ENCODE data around the gene C5orf63. TPM values are rescaled to one million over a fixed set of nuclear protein-coding genes. Genes with fewer than 3 reads are reported as not detected.

The C5orf63 gene
- total RNA-seq, 1 donor from 2014 or later = 22.5 TPM

- no peak for DNase-seq
- intact Hi-C loops (cut with micrococcal nuclease) = no loop called here
- Mint-ChIP-seq H3K27ac (no peak overlapping the region), H3K9me3 (no peaks in the 10 kb centered on the region), H3K4me1 (peaks cover 13% of the 10 kb centered on the region), H3K4me3 (no peak overlapping the region), H3K36me3 (ENCODE audit: low read depth) (peaks cover 4% of the 10 kb centered on the region), H3K27me3 (no peaks in the 10 kb centered on the region)
- ChIA-PET CTCF (no interaction called here), POLR2A (no interaction called here)
- no peak for TF ChIP-seq CTCF (IDR thresholded peaks at IDR 0.05)
- ATAC-seq (ENCODE audit: low read depth) = no peak
Observed at GRCh38 chr5:127076315-127077129, 3.2 kb upstream of the C5orf63 start.

- no peaks in the 10 kb centered on the region for H3K9me3 Mint-ChIP-seq
- ATAC-seq (ENCODE audit: low read depth) (no peak), DNase-seq (no peak)
- intact Hi-C loops (cut with micrococcal nuclease) = loop anchor here (5.0 kb wide), 1 partner anchor 102 kb away; no protein-coding TSS in a partner anchor
- H3K27ac Mint-ChIP-seq = no peak overlapping the region
- peaks cover 9% of the 10 kb centered on the region for H3K4me1 Mint-ChIP-seq
- ChIA-PET CTCF (interaction anchor here (0.6 kb wide), 1 partner anchor 420 kb away, joined by 4 read pairs; no protein-coding TSS in a partner anchor), POLR2A (interaction anchor here (0.9 to 3.4 kb wide), 2 partner anchors 44 to 237 kb away, joined by 3 to 47 read pairs; partner anchors contain the start of gene MARCHF3)
- H3K36me3 Mint-ChIP-seq (ENCODE audit: low read depth) = peaks cover 17% of the 10 kb centered on the region
- TF ChIP-seq CTCF (IDR thresholded peaks at IDR 0.05) = no peak
- H3K4me3 Mint-ChIP-seq = no peak overlapping the region
- H3K27me3 Mint-ChIP-seq = no peaks in the 10 kb centered on the region
Observed at GRCh38 chr5:127074466-127074865, 1.2 kb upstream of the C5orf63 start.

GRCh38 chr5:127070243-127070642, 3.1 kb downstream of the C5orf63 start:
- H3K4me3 Mint-ChIP-seq = no peak overlapping the region
- H3K27me3 Mint-ChIP-seq = no peaks in the 10 kb centered on the region
- H3K9me3 Mint-ChIP-seq = no peaks in the 10 kb centered on the region
- H3K4me1 Mint-ChIP-seq = peaks cover 9% of the 10 kb centered on the region
- ChIA-PET CTCF (no interaction called here), POLR2A (no interaction called here)
- DNase-seq = no peak
- no peak for TF ChIP-seq CTCF (IDR thresholded peaks at IDR 0.05)
- peaks cover 32% of the 10 kb centered on the region for H3K36me3 Mint-ChIP-seq (ENCODE audit: low read depth)
- no peak for ATAC-seq (ENCODE audit: low read depth)
- no peak overlapping the region for H3K27ac Mint-ChIP-seq
- intact Hi-C loops (cut with micrococcal nuclease) = loop anchor here (5.0 kb wide), 1 partner anchor 98 kb away; no protein-coding TSS in a partner anchor

GRCh38 chr5:127068493-127069214, 4.6 kb downstream of the C5orf63 start:
- H3K36me3 Mint-ChIP-seq (ENCODE audit: low read depth) = peaks cover 32% of the 10 kb centered on the region
- intact Hi-C loops (cut with micrococcal nuclease) = no loop called here
- peaks cover 9% of the 10 kb centered on the region for H3K4me1 Mint-ChIP-seq
- TF ChIP-seq CTCF (IDR thresholded peaks at IDR 0.05) = no peak
- ChIA-PET CTCF (no interaction called here), POLR2A (no interaction called here)
- H3K27me3 Mint-ChIP-seq = no peaks in the 10 kb centered on the region
- H3K9me3 Mint-ChIP-seq = no peaks in the 10 kb centered on the region
- no peak overlapping the region for H3K4me3 Mint-ChIP-seq
- ATAC-seq (ENCODE audit: low read depth) (no peak), DNase-seq (no peak)
- no peak overlapping the region for H3K27ac Mint-ChIP-seq

GRCh38 chr5:127066721-127067120, 6.6 kb downstream of the C5orf63 start:
- Mint-ChIP-seq H3K27ac (no peak overlapping the region), H3K9me3 (no peaks in the 10 kb centered on the region), H3K36me3 (ENCODE audit: low read depth) (peaks cover 28% of the 10 kb centered on the region), H3K27me3 (no peaks in the 10 kb centered on the region), H3K4me3 (no peak overlapping the region), H3K4me1 (no peaks in the 10 kb centered on the region)
- ChIA-PET CTCF (no interaction called here), POLR2A (no interaction called here)
- TF ChIP-seq CTCF (IDR thresholded peaks at IDR 0.05) = no peak
- intact Hi-C loops (cut with micrococcal nuclease) = no loop called here
- ATAC-seq (ENCODE audit: low read depth) (no peak), DNase-seq (no peak)

Data from activated B cell treated with CpG ODN at 0.5 μM for 24 hours (primary cell).